ENCODE data around the gene FILIP1.

The FILIP1 gene, protein sequence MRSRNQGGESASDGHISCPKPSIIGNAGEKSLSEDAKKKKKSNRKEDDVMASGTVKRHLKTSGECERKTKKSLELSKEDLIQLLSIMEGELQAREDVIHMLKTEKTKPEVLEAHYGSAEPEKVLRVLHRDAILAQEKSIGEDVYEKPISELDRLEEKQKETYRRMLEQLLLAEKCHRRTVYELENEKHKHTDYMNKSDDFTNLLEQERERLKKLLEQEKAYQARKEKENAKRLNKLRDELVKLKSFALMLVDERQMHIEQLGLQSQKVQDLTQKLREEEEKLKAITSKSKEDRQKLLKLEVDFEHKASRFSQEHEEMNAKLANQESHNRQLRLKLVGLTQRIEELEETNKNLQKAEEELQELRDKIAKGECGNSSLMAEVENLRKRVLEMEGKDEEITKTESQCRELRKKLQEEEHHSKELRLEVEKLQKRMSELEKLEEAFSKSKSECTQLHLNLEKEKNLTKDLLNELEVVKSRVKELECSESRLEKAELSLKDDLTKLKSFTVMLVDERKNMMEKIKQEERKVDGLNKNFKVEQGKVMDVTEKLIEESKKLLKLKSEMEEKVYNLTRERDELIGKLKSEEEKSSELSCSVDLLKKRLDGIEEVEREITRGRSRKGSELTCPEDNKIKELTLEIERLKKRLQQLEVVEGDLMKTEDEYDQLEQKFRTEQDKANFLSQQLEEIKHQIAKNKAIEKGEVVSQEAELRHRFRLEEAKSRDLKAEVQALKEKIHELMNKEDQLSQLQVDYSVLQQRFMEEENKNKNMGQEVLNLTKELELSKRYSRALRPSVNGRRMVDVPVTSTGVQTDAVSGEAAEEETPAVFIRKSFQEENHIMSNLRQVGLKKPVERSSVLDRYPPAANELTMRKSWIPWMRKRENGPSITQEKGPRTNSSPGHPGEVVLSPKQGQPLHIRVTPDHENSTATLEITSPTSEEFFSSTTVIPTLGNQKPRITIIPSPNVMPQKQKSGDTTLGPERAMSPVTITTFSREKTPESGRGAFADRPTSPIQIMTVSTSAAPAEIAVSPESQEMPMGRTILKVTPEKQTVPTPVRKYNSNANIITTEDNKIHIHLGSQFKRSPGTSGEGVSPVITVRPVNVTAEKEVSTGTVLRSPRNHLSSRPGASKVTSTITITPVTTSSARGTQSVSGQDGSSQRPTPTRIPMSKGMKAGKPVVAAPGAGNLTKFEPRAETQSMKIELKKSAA (N-terminal part only)

GRCh38 chr6:75493400-75494064 lies at the start of gene FILIP1:
Gene FILIP1 (minus strand): TSS chr6:75493800. CDS start chr6:75414972, 78,828 bp downstream.
- DNase-seq (ENCODE audit: low spot score): no peak
- in situ Hi-C loops (cut with MboI; ENCODE audit: low pct_unique_long_range_greater_than_20kb, low sequenced_read_pairs, unreplicated experiment): no loop called here

GRCh38 chr6:75543311-75543710 lies 49.7 kb upstream of the FILIP1 start:
- in situ Hi-C loops (cut with MboI; ENCODE audit: low pct_unique_long_range_greater_than_20kb, low sequenced_read_pairs, unreplicated experiment): loop anchor here (25.0 kb wide), 1 partner anchor 256 kb away; the partner anchor contains the start of gene TMEM30A
- DNase-seq (ENCODE audit: low spot score): no peak
- TF ChIP-seq, protein P1, sequence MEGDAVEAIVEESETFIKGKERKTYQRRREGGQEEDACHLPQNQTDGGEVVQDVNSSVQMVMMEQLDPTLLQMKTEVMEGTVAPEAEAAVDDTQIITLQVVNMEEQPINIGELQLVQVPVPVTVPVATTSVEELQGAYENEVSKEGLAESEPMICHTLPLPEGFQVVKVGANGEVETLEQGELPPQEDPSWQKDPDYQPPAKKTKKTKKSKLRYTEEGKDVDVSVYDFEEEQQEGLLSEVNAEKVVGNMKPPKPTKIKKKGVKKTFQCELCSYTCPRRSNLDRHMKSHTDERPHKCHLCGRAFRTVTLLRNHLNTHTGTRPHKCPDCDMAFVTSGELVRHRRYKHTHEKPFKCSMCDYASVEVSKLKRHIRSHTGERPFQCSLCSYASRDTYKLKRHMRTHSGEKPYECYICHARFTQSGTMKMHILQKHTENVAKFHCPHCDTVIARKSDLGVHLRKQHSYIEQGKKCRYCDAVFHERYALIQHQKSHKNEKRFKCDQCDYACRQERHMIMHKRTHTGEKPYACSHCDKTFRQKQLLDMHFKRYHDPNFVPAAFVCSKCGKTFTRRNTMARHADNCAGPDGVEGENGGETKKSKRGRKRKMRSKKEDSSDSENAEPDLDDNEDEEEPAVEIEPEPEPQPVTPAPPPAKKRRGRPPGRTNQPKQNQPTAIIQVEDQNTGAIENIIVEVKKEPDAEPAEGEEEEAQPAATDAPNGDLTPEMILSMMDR (IDR thresholded peaks at IDR 0.05; ENCODE audit: extremely low read depth, insufficient read depth, missing control alignments): no peak

More at GRCh38 chr6:75493400-75494064, at the start of gene FILIP1:
- TF ChIP-seq, protein P1 (IDR thresholded peaks at IDR 0.05; ENCODE audit: extremely low read depth, insufficient read depth, missing control alignments): no peak

DNA sequence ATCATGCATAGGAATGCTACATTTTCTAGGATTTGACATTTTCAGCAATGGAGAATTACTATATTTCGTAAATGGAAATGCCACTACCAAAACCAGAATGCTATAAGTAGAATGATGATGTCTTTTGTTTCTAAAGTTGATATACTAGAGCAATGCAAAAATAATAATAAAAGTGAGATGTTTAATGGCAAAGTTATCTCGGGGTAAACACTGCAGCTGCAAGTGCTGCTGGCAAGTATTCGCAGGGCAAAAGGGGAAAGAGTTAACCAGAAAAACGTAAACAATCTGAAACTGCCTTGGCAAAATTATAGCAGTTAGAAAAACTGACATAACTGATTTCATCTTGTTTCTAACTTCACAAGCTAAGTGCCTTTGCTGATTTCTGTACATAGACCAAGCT lies 45.5 kb upstream of the FILIP1 start:
- TF ChIP-seq, protein P1 (IDR thresholded peaks at IDR 0.05; ENCODE audit: extremely low read depth, insufficient read depth, missing control alignments): no peak
- DNase-seq (ENCODE audit: low spot score): no peak
- in situ Hi-C loops (cut with MboI; ENCODE audit: low pct_unique_long_range_greater_than_20kb, low sequenced_read_pairs, unreplicated experiment): loop anchor here (25.0 kb wide), 1 partner anchor 252 kb away; the partner anchor contains the start of gene TMEM30A

DNA sequence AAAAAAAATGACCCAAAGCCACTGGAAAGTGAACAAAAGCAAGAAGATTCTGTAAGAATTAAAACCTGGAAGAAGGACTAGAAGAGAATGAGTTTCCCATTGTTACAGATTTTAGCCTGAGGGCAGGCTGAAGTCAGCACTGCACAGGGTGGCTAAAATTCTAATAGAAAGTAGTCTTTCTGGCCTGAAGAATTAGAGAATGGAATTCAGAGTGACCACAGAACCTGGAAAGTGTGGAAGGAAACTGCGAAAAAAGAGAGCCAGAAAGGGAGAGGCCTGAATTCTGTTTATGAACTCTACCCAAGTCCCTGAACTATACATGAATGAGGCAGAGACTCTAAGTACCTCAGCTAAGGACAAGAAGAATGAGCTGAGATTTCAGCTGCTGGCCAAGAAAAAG lies 38.9 kb upstream of the FILIP1 start:
- TF ChIP-seq, protein P1 (IDR thresholded peaks at IDR 0.05; ENCODE audit: extremely low read depth, insufficient read depth, missing control alignments): no peak
- in situ Hi-C loops (cut with MboI; ENCODE audit: low pct_unique_long_range_greater_than_20kb, low sequenced_read_pairs, unreplicated experiment): loop anchor here (25.0 kb wide), 1 partner anchor 245 kb away; the partner anchor contains the start of gene TMEM30A
- DNase-seq (ENCODE audit: low spot score): no peak

GRCh38 chr6:75531174-75531573 lies 37.6 kb upstream of the FILIP1 start:
- in situ Hi-C loops (cut with MboI; ENCODE audit: low pct_unique_long_range_greater_than_20kb, low sequenced_read_pairs, unreplicated experiment): loop anchor here (25.0 kb wide), 1 partner anchor 244 kb away; the partner anchor contains the start of gene TMEM30A
- TF ChIP-seq, protein P1 (IDR thresholded peaks at IDR 0.05; ENCODE audit: extremely low read depth, insufficient read depth, missing control alignments): no peak
- DNase-seq (ENCODE audit: low spot score): no peak
